Adrenal gland (tissue), 12 donors: ENCODE results near the gene UBE2E2. TPM values are rescaled to one million over a fixed set of nuclear protein-coding genes. Genes with fewer than 3 reads are reported as not detected.

Experiments used
- DNase-seq, 7 donors: peaks; one replicate each; pipeline ENCODE4 v3.0.0-alpha.2; 2019 to 2020
- H3K27ac ChIP-seq, 5 donors: fragments of 200-600 bp; sonication (generic) in 4 of 5; 1 replicate in 3 of 5; 2 replicates in 2 of 5; pipeline versions ENCODE4 v1.5.1 to v1.8.0; 2016 to 2020; ENCODE audit warnings: mild to moderate bottlenecking in 1 of 5
- H3K27me3 ChIP-seq: fragments of 200-600 bp; 2 replicates; pipeline ENCODE4 v1.8.0; 2021
- H3K36me3 ChIP-seq, 2 donors: fragments of 200-600 bp; replicated peaks in 1 of 2; 1 replicate in 1 of 2; 2 replicates in 1 of 2; pipeline versions ENCODE4 v1.5.1 to v1.8.0; 2018 to 2022
- H3K4me1 ChIP-seq, 2 donors: fragments of 200-600 bp; replicated peaks in 1 of 2; 1 replicate in 1 of 2; 2 replicates in 1 of 2; pipeline versions ENCODE4 v1.5.1 to v1.8.0; 2018 to 2021
- H3K4me3 ChIP-seq, 4 donors: fragments of 200-600 bp; sonication (generic) in 3 of 4; one replicate each; pipeline ENCODE4 v1.5.1; 2016 to 2018
- H3K9me3 ChIP-seq, 3 donors: fragments of 200-600 bp; sonication (generic) in 1 of 3; replicated peaks in 1 of 3; 1 replicate in 2 of 3; 2 replicates in 1 of 3; pipeline versions ENCODE4 v1.5.1 to v1.8.0; 2016 to 2021
- POLR2A ChIP-seq, 2 donors: fragments of 450-650 bp; IDR thresholded peaks; one replicate each; pipeline ENCODE4 v1.6.1; 2017; ENCODE audit warnings: antibody characterized with exemption in 2 of 2, mild to moderate bottlenecking in 2 of 2, moderate library complexity in 1 of 2
- WGBS, 4 donors: extraction: QIAGEN DNeasy Blood & Tissue Kit in 2 of 4; methylation state at CpG; one replicate each; pipeline versions ENCODE4 v1.1.5 to v1.1.7; 2013 to 2017; 5-methylcytosine and 5-hydroxymethylcytosine counted together
- intact Hi-C, 2 donors: fragments of 100-400 bp; cut with DNase I; formaldehyde crosslinking; loops; one replicate each; pipeline versions ENCODE4 v1.14.1 to v1.15.0; 2022 to 2023
- polyA plus RNA-seq, 3 donors: library from polyadenylated mRNA; stranded (reverse); fragments of 200-250 nt in 2 of 3; fragments of 350-450 nt in 1 of 3; fragmentation: Illumina TruSeq in 1 of 3; extraction: RNeasy Lipid Tissue Mini Kit (QIAGEN cat#74804) in 1 of 3; gene quantifications; one replicate each; pipeline ENCODE4 v1.2.3, GENCODE V29; 2013 to 2014
- total RNA-seq, 9 donors: library from RNA; depleted of rRNA in 4 of 9; stranded (reverse); fragments of >200 nt in 4 of 9; fragments of 120-200 nt in 1 of 9; fragmentation: NEBNext Ultra II Directional in 1 of 9; extraction: Animal tissue kit (Norgen Biotek cat#: 25700) in 1 of 9; gene quantifications; one replicate each; pipeline versions ENCODE4 v1.1.0 to v1.2.4, GENCODE V29; 2013 to 2023
- TF ChIP-seq, protein P1 (sequence below), 6 experiments: fragments of 450-650 bp in 4 of 6; fragments of 200-600 bp in 2 of 6; sonication (generic) in 1 of 6; IDR thresholded peaks; 1 replicate in 5 of 6; 2 replicates in 1 of 6; pipeline versions ENCODE4 v1.5.1 to v1.8.0; 2016 to 2021; ENCODE audit warnings: antibody characterized with exemption in 6 of 6, mild to moderate bottlenecking in 2 of 6, moderate library complexity in 1 of 6
- donor health status: healthy with polysubstance abuse.
- donor health status: Bipolar disorder and iron deficiency.
- donor health status: DM: yes; HTN: yes; CAD: no.
- donor health status: DM: no; HTN: no; CAD: no.
- donor health status: DM: no; HTN: no; CAD: no.
- donor health status: DM: yes; HTN: yes; CAD: no.

Gene UBE2E2
- total and polyA plus RNA-seq, 12 donors, result 9.3 to 29.6 (median 20.7) TPM

DNA sequence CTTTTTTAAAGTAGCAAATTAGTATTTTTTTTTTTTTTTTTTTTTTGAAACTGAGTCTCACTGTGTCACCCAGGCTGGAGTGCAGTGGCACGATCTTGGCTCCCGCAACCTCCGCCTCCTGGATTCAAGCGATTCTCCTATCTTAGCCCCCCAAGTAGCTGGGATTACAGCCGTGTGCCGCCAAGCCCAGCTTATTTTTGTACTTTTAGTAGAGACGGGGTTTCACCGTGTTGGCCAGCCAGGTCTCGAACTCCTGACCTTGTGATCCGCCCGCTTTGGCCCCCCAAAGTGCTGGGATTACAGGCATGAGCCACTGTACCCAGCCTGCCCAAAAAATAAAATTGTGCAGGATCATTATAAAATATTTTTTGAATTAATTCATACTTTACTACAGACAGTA lies 330.5 kb downstream of the UBE2E2 start:
- Histone ChIP-seq H3K36me3 (no peaks in the 10 kb centered on the region), H3K27ac (no peak overlapping the region), H3K4me1 (peaks cover 0 to 6% of the 10 kb centered on the region in 2 donors), H3K9me3 (no peaks in the 10 kb centered on the region), H3K27me3 (no peaks in the 10 kb centered on the region), H3K4me3 (no peak overlapping the region)
- intact Hi-C loops, result no loop called here
- TF ChIP-seq, protein P1, sequence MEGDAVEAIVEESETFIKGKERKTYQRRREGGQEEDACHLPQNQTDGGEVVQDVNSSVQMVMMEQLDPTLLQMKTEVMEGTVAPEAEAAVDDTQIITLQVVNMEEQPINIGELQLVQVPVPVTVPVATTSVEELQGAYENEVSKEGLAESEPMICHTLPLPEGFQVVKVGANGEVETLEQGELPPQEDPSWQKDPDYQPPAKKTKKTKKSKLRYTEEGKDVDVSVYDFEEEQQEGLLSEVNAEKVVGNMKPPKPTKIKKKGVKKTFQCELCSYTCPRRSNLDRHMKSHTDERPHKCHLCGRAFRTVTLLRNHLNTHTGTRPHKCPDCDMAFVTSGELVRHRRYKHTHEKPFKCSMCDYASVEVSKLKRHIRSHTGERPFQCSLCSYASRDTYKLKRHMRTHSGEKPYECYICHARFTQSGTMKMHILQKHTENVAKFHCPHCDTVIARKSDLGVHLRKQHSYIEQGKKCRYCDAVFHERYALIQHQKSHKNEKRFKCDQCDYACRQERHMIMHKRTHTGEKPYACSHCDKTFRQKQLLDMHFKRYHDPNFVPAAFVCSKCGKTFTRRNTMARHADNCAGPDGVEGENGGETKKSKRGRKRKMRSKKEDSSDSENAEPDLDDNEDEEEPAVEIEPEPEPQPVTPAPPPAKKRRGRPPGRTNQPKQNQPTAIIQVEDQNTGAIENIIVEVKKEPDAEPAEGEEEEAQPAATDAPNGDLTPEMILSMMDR (IDR thresholded peaks at IDR 0.05), result no peak
- TF ChIP-seq POLR2A (IDR thresholded peaks at IDR 0.05), result no peak
- DNase-seq, result no peak
- WGBS, 4 donors, result 93 to 98% (median 94%) methylated on average over 11 of the region's 11 CpGs

DNA sequence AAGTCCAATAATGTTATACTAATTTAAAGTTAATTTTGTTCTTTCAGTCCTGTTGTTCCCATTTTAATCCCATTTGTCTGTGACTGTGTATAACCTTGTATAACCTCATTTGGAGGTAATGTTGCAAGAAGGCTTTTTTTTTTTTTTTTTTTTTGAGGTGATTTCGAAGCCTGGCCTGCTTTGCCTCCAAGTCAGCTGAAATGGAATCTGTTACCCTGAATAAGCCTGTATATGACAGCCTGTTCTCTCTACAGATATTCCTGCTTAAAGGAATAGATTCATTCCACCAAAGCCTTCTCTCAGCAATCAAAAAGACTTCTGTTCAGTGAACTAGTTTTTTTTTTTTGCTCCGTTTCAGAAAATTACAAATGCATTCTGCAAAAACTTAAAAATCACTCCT lies 330.9 kb downstream of the UBE2E2 start:
- peaks cover 0 to 6% of the 10 kb centered on the region in 2 donors for H3K4me1 ChIP-seq
- intact Hi-C loops, result no loop called here

DNA sequence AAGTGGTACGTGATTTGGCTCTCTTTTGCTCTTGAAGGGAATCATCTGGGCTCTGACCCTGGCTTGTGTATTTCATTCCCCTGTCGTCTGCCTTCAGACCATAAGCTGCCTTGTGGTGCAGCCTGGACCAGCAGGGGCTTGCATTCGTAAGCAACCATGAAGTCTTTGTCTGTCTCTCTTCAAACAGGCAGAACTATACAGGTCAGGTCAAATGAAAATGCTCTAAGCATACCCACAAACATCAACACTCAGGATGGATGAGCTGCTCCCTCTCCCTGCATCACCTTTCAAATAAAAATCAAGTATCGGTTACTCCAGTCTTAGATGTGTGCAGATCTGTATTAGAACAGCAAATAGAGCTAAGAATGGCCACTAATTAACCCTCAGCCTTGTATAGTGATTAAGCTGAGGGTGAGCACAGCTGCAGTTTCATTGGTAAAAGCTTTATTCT lies 334.0 kb downstream of the UBE2E2 start:
- TF ChIP-seq POLR2A (IDR thresholded peaks at IDR 0.05), result no peak
- Histone ChIP-seq H3K27me3 (no peaks in the 10 kb centered on the region), H3K4me1 (peaks cover 0 to 6% of the 10 kb centered on the region in 2 donors), H3K27ac (no peak overlapping the region), H3K9me3 (no peaks in the 10 kb centered on the region), H3K36me3 (no peaks in the 10 kb centered on the region), H3K4me3 (no peak overlapping the region)
- DNase-seq, result no peak
- WGBS, 4 donors, result 81 to 86% (median 85%) methylated on average over 4 of the region's 4 CpGs
- intact Hi-C loops, result no loop called here

More for the DNA sequence above, 330.9 kb downstream of the UBE2E2 start:
- no peak for DNase-seq
- H3K4me3 ChIP-seq, result no peak overlapping the region
- H3K27me3 ChIP-seq, result no peaks in the 10 kb centered on the region
- TF ChIP-seq, protein P1 (IDR thresholded peaks at IDR 0.05), result no peak
- no peak for TF ChIP-seq POLR2A (IDR thresholded peaks at IDR 0.05)
- H3K36me3 ChIP-seq, result no peaks in the 10 kb centered on the region
- H3K27ac ChIP-seq, result no peak overlapping the region
- WGBS, 4 donors, result 66 to 79% (median 72%) methylated on average over 2 of the region's 2 CpGs
- H3K9me3 ChIP-seq, result no peaks in the 10 kb centered on the region

DNA sequence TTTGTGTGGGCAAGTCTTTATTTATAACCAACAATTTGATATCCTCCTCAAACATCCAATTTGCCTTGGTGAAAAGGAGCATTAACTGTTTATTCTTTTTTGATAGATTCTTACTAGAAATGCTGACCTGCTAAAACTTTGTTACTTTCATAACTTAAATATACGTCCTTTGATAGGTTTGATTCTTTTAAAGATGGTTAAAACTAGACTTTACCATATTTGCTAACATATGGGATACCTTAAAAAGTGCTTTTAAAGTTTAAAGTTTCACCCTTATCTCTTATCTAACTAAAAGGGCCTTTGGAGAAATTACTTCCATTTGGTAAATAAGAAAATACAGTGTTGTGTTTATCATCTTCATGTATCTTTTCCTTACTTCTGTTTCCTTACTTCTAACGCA lies 336.1 kb downstream of the UBE2E2 start:
- Histone ChIP-seq H3K36me3 (no peaks in the 10 kb centered on the region), H3K27ac (no peak overlapping the region), H3K4me1 (peaks cover 0 to 5% of the 10 kb centered on the region in 2 donors), H3K27me3 (no peaks in the 10 kb centered on the region), H3K4me3 (no peak overlapping the region), H3K9me3 (no peaks in the 10 kb centered on the region)
- intact Hi-C loops, result no loop called here
- no peak for DNase-seq
- WGBS, 4 donors, result 89 to 92% (median 91%) methylated on average over 2 of the region's 2 CpGs
- no peak for TF ChIP-seq POLR2A (IDR thresholded peaks at IDR 0.05)
- TF ChIP-seq, protein P1 (IDR thresholded peaks at IDR 0.05), result no peak

DNA sequence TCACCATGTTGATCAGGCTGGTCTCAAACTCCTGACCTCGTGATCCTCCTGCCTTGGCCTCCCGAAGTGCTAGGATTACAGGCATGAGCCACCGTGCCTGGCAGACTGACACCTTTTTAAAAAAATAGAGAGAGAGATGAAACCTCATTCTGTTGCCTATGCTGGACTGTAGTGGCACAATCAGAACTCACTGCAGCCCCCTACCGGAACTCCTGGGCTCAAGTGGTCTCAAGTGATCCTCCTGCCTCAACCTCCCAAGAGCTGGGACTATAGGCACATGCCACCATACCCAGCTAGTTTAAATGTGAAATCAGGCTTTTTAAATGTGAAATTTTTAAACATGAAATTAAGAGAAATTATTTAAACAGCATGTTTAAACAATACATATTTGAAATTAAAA lies 337.5 kb downstream of the UBE2E2 start:
- no peaks in the 10 kb centered on the region for H3K27me3 ChIP-seq
- H3K9me3 ChIP-seq, result no peaks in the 10 kb centered on the region
- 76 to 98% (median 88%) methylated on average over 4 of the region's 4 CpGs for WGBS, 4 donors
- TF ChIP-seq, protein P1 (IDR thresholded peaks at IDR 0.05), result no peak
- no peak for TF ChIP-seq POLR2A (IDR thresholded peaks at IDR 0.05)
- no peaks in the 10 kb centered on the region for H3K36me3 ChIP-seq
- no peak overlapping the region for H3K27ac ChIP-seq
- no peak for DNase-seq
- no peak overlapping the region for H3K4me3 ChIP-seq
- intact Hi-C loops, result no loop called here
- H3K4me1 ChIP-seq, result no peaks in the 10 kb centered on the region
